Stomach (tissue), 9 donors: Measurements from ENCODE around the gene APOL4. TPM values are rescaled to one million over a fixed set of nuclear protein-coding genes. Genes with fewer than 3 reads are reported as not detected.
"Not testable (repeated sequence)": the region's sequence is repeated elsewhere in the genome, so short reads cannot be mapped to it uniquely, and the experiment has no call there.

Source experiments
- DNase-seq, 2 donors: peaks; one replicate each; pipeline versions ENCODE4 v3.0.0 to v3.0.0-alpha.2; 2013 to 2019
- H3K27ac ChIP-seq, 5 donors: fragments of 200-600 bp in 4 of 5; sonication (generic) in 4 of 5; one replicate each; pipeline ENCODE4 v1.5.1; 2013 to 2019; ENCODE audit warnings: mild to moderate bottlenecking in 1 of 5, moderate library complexity in 1 of 5
- H3K27me3 ChIP-seq, 3 donors: fragments of 200-600 bp; sonication (generic); one replicate each; pipeline ENCODE4 v1.5.1; 2017 to 2019; ENCODE audit warnings: mixed run types in 1 of 3
- H3K36me3 ChIP-seq, 4 donors: fragments of 200-600 bp; sonication (generic); 1 replicate in 3 of 4; 2 replicates in 1 of 4; pipeline ENCODE4 v1.5.1; 2016 to 2019
- H3K4me1 ChIP-seq, 4 donors: fragments of 200-600 bp; sonication (generic); one replicate each; pipeline ENCODE4 v1.5.1; 2016 to 2019
- H3K4me3 ChIP-seq, 4 donors: fragments of 200-600 bp; sonication (generic) in 3 of 4; one replicate each; pipeline ENCODE4 v1.5.1; 2016 to 2019; ENCODE audit warnings: mild to moderate bottlenecking in 1 of 4
- H3K9me3 ChIP-seq, 4 donors: fragments of 200-600 bp; sonication (generic); one replicate each; pipeline ENCODE4 v1.5.1; 2016 to 2019
- EP300 ChIP-seq: sonication (generic); formaldehyde crosslinking; IDR thresholded peaks from one replicate; pipeline ENCODE4 v1.6.1; 2017; ENCODE audit warnings: antibody characterized with exemption
- POLR2A ChIP-seq, 4 donors: fragments of 450-650 bp; IDR thresholded peaks; one replicate each; pipeline ENCODE4 v1.6.1; 2016; ENCODE audit warnings: antibody characterized with exemption in 4 of 4, control low read depth in 2 of 4, mild to moderate bottlenecking in 1 of 4, moderate library complexity in 1 of 4
- POLR2AphosphoS5 ChIP-seq, 3 donors: sonication (generic); formaldehyde crosslinking; IDR thresholded peaks; one replicate each; pipeline ENCODE4 v1.6.1; 2016; ENCODE audit warnings: antibody characterized with exemption in 3 of 3
- WGBS, 5 donors: extraction: QIAGEN DNeasy Blood & Tissue Kit in 3 of 5; methylation state at CpG; one replicate each; pipeline versions ENCODE4 v1.1.5 to v1.1.7; 2013 to 2018; 5-methylcytosine and 5-hydroxymethylcytosine counted together
- intact Hi-C: fragments of 100-400 bp; cut with DNase I; formaldehyde crosslinking; loops from one replicate; pipeline ENCODE4 v1.15.1; 2023; ENCODE audit warnings: low total_unique reads
- polyA plus RNA-seq, 3 donors: library from polyadenylated mRNA; stranded (reverse); fragments of 200-250 nt; gene quantifications; one replicate each; pipeline ENCODE4 v1.2.3, GENCODE V29; 2013
- total RNA-seq, 5 donors: library from RNA; depleted of rRNA; stranded (reverse); fragments of >200 nt; gene quantifications; one replicate each; pipeline versions ENCODE4 v1.1.0 to v1.2.3, GENCODE V29; 2014 to 2016
- TF ChIP-seq, protein P1 (sequence below), 7 experiments: fragments of 450-650 bp in 4 of 7; fragments of 200-600 bp in 3 of 7; sonication (generic) in 3 of 7; IDR thresholded peaks; one replicate each; pipeline ENCODE4 v1.5.1; 2016 to 2019; ENCODE audit warnings: antibody characterized with exemption in 7 of 7, control low read depth in 2 of 7, mild to moderate bottlenecking in 1 of 7
- donor health status: healthy with polysubstance abuse.
- donor health status: Bipolar disorder and iron deficiency.
- donor health status: healthy.

APOL4 gene
- total and polyA plus RNA-seq, 8 donors = 1.2 to 13.2 (median 8.9) TPM; not detected in 2

DNA sequence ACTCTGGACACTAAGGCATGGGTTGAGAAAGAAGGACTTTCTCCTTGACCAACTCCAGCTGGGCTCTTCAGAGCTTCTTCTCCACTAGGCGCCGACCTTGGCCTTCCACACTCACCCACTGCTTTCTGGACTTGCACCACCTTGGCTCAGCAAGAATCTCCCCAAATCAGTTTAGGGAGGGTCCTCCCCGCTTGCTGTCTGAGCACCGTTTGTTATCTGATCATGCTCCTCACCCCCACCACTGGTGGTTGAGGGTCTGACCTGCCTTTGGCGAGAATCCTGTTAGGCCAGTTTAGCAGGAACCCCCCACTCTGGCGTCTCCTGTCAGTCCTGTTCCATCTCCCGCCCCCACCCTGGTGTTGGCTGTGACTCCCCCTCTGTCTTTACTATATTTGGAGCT, 27.3 kb upstream of the APOL4 start:
- Histone ChIP-seq H3K27ac (no peak overlapping the region), H3K4me3 (no peak overlapping the region), H3K36me3 (peaks cover 51 to 95% (median 82%) of the 10 kb centered on the region in 4 donors), H3K4me1 (peaks cover 0 to 13% (median 5%) of the 10 kb centered on the region in 4 donors), H3K9me3 (no peaks in the 10 kb centered on the region), H3K27me3 (no peaks in the 10 kb centered on the region)
- TF ChIP-seq POLR2AphosphoS5 (IDR thresholded peaks at IDR 0.05) (no peak), POLR2A (IDR thresholded peaks at IDR 0.05) (no peak), EP300 (no peak)
- TF ChIP-seq, protein P1, sequence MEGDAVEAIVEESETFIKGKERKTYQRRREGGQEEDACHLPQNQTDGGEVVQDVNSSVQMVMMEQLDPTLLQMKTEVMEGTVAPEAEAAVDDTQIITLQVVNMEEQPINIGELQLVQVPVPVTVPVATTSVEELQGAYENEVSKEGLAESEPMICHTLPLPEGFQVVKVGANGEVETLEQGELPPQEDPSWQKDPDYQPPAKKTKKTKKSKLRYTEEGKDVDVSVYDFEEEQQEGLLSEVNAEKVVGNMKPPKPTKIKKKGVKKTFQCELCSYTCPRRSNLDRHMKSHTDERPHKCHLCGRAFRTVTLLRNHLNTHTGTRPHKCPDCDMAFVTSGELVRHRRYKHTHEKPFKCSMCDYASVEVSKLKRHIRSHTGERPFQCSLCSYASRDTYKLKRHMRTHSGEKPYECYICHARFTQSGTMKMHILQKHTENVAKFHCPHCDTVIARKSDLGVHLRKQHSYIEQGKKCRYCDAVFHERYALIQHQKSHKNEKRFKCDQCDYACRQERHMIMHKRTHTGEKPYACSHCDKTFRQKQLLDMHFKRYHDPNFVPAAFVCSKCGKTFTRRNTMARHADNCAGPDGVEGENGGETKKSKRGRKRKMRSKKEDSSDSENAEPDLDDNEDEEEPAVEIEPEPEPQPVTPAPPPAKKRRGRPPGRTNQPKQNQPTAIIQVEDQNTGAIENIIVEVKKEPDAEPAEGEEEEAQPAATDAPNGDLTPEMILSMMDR (IDR thresholded peaks at IDR 0.05) = no peak
- intact Hi-C loops = no loop called here
- 75 to 88% (median 76%) methylated on average over 6 to 7 of the region's 7 CpGs for WGBS, 5 donors
- DNase-seq = no peak

DNA sequence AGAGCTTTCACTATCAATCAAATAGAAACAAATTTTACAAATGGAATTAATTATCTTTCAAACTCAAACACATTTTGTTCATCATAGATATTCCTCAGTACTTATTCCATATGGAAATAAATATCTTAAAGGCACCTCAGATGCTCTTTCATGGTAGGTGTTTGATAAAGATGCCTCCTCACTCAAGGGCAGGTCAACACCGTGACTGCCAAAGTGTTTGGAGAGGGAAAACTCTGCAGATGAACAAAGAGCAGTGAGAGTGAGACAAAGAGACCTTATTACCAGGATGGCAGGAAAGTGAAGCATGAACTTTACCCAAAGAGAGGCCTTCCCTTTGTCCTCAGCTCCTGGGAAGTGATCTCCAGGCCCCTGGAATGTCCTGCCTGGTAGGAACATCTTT, 26.8 kb upstream of the APOL4 start:
- intact Hi-C loops, H3K4me3 ChIP-seq, DNase-seq, H3K4me1 ChIP-seq, H3K9me3 ChIP-seq, H3K27me3 ChIP-seq, H3K27ac ChIP-seq: not testable (repeated sequence)
- WGBS, 5 donors = 64 to 100% (median 81%) methylated on average over 1 of the region's 1 CpG
- peaks cover 51 to 89% (median 77%) of the 10 kb centered on the region in 4 donors for H3K36me3 ChIP-seq

DNA sequence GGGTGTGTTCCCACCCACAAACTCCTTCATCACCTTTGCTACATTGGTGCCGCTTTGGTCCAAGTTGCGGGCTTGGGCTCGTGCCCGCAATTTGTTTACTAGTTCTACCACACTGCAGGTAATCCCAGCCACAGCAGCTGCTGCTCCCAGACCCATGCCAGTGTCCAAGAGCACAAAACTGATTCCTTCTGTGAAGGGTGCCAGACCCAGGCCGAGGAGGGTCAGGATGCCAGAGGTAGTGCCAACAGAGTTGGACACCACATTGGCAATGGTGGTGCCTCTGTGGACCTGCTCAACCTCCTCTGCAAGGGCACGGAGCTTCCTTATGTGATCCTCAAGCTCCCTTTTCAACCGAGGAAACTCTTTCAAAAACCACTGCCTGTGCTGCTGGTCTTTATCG, 26.2 kb upstream of the APOL4 start:
- intact Hi-C loops = no loop called here
- Histone ChIP-seq H3K4me3 (no peak overlapping the region), H3K36me3 (peaks cover 45 to 84% (median 71%) of the 10 kb centered on the region in 4 donors), H3K27ac (no peak overlapping the region), H3K9me3 (no peaks in the 10 kb centered on the region), H3K27me3 (no peaks in the 10 kb centered on the region), H3K4me1 (peaks cover 0 to 4% (median 0%) of the 10 kb centered on the region in 4 donors)
- no peak for DNase-seq
- WGBS, 5 donors = 89 to 94% (median 92%) methylated on average over 8 of the region's 8 CpGs
- TF ChIP-seq EP300 = no peak
- no peak for TF ChIP-seq POLR2A (IDR thresholded peaks at IDR 0.05)
- no peak for TF ChIP-seq POLR2AphosphoS5 (IDR thresholded peaks at IDR 0.05)
- TF ChIP-seq, protein P1 (IDR thresholded peaks at IDR 0.05) = no peak

DNA sequence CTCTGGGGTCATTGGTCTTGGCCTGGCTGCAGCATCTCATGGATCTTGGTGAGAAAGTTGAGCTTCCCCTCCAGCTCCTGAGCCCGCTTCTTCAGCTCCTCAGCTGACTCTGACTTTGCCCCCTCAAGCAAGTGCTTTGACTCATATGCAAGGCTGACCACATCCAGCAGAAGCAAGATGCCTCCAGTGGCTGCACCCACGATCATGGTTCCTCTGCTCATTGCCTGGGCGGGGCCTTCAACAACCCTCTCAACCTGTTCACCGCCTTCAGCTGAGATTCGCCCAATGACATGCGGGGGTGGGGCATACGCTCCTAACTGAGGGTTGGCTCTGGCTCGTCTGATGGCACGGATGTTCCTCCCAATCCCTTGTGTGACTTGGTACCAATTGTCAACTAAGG, 25.8 kb upstream of the APOL4 start:
- no peak for DNase-seq

DNA sequence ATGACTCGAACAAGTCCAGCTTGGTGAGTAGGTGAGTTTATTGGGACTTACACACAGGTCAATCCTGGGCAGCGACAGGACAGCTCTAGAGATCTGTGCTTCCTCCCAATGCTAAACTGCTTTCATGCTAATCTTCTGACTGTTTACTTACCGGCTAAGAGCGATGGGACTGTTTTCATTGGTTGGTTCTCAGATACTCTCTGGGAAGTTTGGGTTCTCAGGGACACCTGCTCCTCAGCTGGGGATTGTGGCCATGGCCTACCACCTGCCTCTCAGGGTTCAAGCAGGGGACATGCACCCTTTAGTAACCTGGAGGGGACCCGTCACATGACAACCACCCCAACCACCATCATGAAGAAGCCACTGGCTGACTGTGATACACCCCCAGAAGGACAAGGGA, 24.6 kb upstream of the APOL4 start:
- DNase-seq = no peak
- Histone ChIP-seq H3K36me3 (peaks cover 34 to 67% (median 55%) of the 10 kb centered on the region in 4 donors), H3K9me3 (no peaks in the 10 kb centered on the region), H3K4me3 (no peak overlapping the region), H3K27ac (no peak overlapping the region), H3K4me1 (peaks cover 0 to 7% (median 2%) of the 10 kb centered on the region in 4 donors), H3K27me3 (no peaks in the 10 kb centered on the region)
- intact Hi-C loops = no loop called here
- 80 to 96% (median 87%) methylated on average over 4 to 5 of the region's 5 CpGs for WGBS, 5 donors
- no peak for TF ChIP-seq POLR2A (IDR thresholded peaks at IDR 0.05)
- TF ChIP-seq POLR2AphosphoS5 (IDR thresholded peaks at IDR 0.05) = no peak
- TF ChIP-seq, protein P1 (IDR thresholded peaks at IDR 0.05) = no peak
- no peak for TF ChIP-seq EP300

More for the DNA sequence above, 25.8 kb upstream of the APOL4 start:
- no peaks in the 10 kb centered on the region for H3K27me3 ChIP-seq
- intact Hi-C loops = no loop called here
- no peaks in the 10 kb centered on the region for H3K4me1 ChIP-seq
- H3K36me3 ChIP-seq = peaks cover 43 to 79% (median 67%) of the 10 kb centered on the region in 4 donors
- H3K27ac ChIP-seq = no peak overlapping the region
- TF ChIP-seq, protein P1 (IDR thresholded peaks at IDR 0.05) = no peak
- TF ChIP-seq POLR2A (IDR thresholded peaks at IDR 0.05) = no peak
- no peak for TF ChIP-seq POLR2AphosphoS5 (IDR thresholded peaks at IDR 0.05)
- no peak for TF ChIP-seq EP300
- WGBS, 5 donors = 88 to 95% (median 92%) methylated on average over 9 of the region's 9 CpGs
- no peaks in the 10 kb centered on the region for H3K9me3 ChIP-seq
- H3K4me3 ChIP-seq = no peak overlapping the region
